Left colon (tissue), 2 donors: Measurements from ENCODE around the gene SUMO3. TPM values are rescaled to one million over a fixed set of nuclear protein-coding genes. Genes with fewer than 3 reads are reported as not detected.
A peak's percentile ranks its signal among the peaks of the same experiment; 100 is the strongest.

Experiments
- ATAC-seq: fragments of 200-7000 bp; cut with Tn5 transposase; one replicate; pipeline ENCODE4 v1.9.1; 2020; ENCODE audit warnings: mild to moderate bottlenecking, moderate library complexity
- DNase-seq, 2 donors: peaks; one replicate each; pipeline ENCODE4 v3.0.0-alpha.2; 2020
- intact Hi-C, 2 donors: fragments of 100-400 bp; cut with DNase I in 1 of 2; cut with micrococcal nuclease in 1 of 2; formaldehyde crosslinking; loops; one replicate each; pipeline versions ENCODE4 v1.11.2 to v1.14.0; 2022; cut with DNase I, micrococcal nuclease
- total RNA-seq, 2 donors: library from RNA; stranded (reverse); fragmentation: NEBNext Ultra II Directional; extraction: Animal tissue kit (Norgen Biotek cat#: 25700); gene quantifications; one replicate each; pipeline ENCODE4 v1.2.1, GENCODE V29; 2021
- donor health status: DM: no; HTN: no; CAD: no.
- donor health status: DM: yes; HTN: yes; CAD: no.

Gene SUMO3
- total RNA-seq, 2 donors from 2014 or later: 67.3 to 73.2 TPM

DNA sequence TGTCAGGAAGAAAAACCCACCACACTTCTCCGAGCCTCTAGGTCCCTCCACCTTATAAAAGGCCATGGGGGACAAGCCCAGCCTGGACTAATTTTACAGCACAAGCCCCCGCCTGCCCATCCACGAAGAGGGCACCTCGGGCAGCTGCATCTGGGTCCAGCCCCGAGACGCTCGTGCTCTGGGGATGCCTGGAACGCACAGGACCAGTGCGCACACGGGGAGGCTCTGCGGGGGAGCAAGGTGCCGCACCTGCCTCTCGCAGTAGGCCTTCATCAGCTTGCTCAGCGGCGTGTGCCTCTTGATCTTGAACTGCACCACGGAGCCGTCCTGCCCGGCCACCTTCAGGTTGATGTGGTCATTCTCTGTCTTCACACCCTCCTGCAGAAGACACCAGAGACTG, 4.1 kb downstream of the SUMO3 start:
- DNase-seq: no peak
- no peak for ATAC-seq
- intact Hi-C loops: no loop called here

- no peak for ATAC-seq
- DNase-seq: no peak
- intact Hi-C loops: no loop called here
Observed at GRCh38 chr21:44813149-44813548, 4.7 kb downstream of the SUMO3 start.

- DNase-seq: no peak
- no peak for ATAC-seq
- intact Hi-C loops: no loop called here
Observed at GRCh38 chr21:44812640-44813039, 5.2 kb downstream of the SUMO3 start.

- ATAC-seq: peak; percentile 49
- DNase-seq: no peak
- intact Hi-C loops: no loop called here
Observed at GRCh38 chr21:44810779-44811178, 7.1 kb downstream of the SUMO3 start.

- intact Hi-C loops: loop anchor here in 1 of 2 donors (10.0 kb wide), 1 partner anchor 129 kb away; no protein-coding TSS in a partner anchor
- no peak for ATAC-seq
- DNase-seq: no peak
Observed at GRCh38 chr21:44805859-44806258, 12.0 kb downstream of the SUMO3 start.

DNA sequence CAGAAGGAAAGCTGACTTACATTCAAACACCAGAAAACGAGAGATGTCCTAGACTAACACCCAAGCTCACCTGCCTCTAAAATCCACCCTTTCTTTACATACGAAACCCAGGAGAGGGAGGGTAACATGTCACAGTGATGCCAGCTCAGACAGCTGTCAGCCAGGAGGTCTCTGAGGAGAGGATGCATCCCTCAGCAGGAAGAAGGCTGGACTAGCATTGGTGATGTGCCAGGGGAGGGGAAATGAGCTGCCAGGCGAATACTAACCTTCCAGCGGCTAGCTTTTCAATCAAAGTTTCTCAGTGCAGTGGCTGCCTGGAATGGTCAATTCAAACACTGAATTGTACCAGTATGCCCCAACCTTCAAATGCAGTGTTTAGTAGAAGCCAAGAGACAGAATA, 12.6 kb downstream of the SUMO3 start:
- intact Hi-C loops: loop anchor here in 1 of 2 donors (10.0 kb wide), 1 partner anchor 130 kb away; no protein-coding TSS in a partner anchor
- ATAC-seq (no peak), DNase-seq (no peak)

GRCh38 chr21:44804762-44805161, 13.1 kb downstream of the SUMO3 start:
- DNase-seq (no peak), ATAC-seq (no peak)
- intact Hi-C loops: loop anchor here in 1 of 2 donors (10.0 kb wide), 1 partner anchor 130 kb away; no protein-coding TSS in a partner anchor

DNA sequence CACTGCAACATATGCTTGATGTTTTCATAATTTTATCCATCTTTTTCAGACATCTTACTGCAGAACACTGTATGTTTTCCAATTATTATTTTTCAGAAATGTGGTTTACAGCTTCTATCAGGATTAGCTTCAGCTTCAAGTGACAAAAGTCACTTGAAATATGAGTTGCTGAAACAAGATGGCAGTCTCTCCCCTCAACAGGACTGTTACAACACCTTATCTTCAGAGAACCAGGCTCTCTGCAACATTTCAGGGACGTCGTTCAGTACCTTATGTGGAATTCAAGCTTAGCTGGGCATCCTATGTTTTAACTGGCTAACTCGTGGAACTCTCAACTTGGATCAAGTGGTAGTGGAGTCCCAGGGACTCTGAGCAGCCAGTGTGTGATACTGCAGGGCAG, 14.2 kb downstream of the SUMO3 start:
- ATAC-seq (no peak), DNase-seq (no peak)
- intact Hi-C loops: loop anchor here in 1 of 2 donors (10.0 kb wide), 1 partner anchor 131 kb away; no protein-coding TSS in a partner anchor

DNA sequence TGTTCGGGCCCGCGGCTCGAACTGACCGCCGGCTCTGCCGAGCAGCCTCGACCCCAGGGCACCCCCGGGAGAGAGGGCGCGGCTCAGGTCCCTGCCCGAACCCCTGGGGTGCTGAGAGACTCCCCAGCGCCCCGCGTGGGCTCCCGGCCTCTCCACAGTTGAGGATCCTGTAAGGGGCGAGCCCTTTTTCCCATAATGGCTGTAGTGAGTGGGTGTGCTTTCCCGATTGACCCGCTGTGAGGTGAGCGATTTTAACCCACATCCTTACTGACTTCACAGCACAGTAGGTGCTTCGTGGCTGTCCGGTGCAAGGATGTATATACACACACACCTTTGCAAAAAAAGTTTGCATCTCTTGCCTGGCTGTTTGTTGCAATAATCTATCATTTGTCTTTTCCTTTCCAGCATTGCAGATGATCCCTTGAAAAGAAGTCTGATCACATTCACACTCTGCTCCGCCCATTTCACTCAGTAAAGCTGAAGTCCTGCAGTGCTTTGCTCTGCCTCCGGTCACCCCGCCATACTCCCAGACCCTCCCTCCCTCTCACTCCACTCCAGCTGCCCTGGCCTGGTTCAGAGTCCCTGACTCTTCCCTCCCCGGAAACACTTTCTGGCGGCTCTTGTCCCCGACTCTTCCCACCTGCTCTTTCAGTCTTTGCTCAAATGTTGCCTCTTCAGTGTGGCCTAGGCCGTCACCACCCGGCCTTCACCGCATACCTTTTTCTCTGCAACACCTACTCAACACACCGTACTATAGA, 15.3 kb downstream of the SUMO3 start:
- intact Hi-C loops: loop anchor here in 1 of 2 donors (10.0 kb wide), 1 partner anchor 132 kb away; no protein-coding TSS in a partner anchor
- ATAC-seq (peak; percentile 15), DNase-seq (no peak)

DNA sequence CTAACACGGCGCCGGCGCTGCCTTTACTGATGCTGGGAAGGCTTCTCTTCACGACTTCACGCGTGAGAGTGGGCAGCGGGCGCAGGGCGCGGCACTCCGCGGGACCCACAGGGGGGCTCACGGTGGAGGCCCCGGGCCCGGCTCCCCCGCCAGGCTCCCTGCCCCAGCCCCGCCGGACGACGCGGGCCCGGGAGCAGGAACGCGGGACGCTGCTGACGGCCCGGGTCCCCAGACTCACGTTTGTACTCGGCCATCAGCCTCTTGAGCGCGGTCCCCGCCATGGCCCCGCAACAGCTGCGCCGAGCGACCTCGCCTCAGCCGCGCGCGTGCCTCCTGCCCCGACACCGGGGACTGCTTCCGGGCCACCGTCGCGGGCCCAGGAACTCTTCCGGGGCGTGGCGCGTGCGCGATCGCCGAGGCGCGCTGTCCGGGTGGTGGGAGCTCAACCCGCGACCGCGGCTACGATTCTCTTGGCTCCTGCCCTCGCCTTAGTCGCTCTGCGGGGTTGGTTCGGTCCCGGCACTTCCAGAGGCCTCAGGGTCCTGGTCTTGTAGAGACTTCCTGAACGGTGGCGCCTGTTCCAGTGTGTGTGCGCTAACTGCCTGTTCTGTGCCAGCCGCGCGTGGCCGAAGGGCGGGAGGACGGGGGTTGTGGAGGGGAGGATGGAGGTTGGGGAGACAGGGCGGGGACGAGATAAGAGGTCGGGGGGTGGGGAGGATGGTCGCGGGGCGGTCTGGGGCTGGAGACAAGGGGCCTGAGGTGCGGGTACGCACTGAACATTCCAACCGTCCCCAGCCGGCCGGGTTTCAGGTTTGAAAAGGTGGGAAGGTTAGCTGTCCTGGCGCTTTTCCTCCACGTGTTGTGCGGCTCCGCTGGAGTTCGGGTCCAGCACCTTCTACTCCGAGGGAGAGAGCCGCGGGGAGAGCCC, 16.1 kb downstream of the SUMO3 start, which contains the start of gene UBE2G2:
UBE2G2 (minus strand) TSS at position 353 of the 928 bp plus-strand sequence; CDS start at position 281, 72 bp downstream.
- intact Hi-C loops: loop anchor here in 1 of 2 donors (10.0 kb wide), 1 partner anchor 133 kb away; no protein-coding TSS in a partner anchor
- ATAC-seq (peak; percentile 92), DNase-seq (peak; percentile 68 to 85)

DNA sequence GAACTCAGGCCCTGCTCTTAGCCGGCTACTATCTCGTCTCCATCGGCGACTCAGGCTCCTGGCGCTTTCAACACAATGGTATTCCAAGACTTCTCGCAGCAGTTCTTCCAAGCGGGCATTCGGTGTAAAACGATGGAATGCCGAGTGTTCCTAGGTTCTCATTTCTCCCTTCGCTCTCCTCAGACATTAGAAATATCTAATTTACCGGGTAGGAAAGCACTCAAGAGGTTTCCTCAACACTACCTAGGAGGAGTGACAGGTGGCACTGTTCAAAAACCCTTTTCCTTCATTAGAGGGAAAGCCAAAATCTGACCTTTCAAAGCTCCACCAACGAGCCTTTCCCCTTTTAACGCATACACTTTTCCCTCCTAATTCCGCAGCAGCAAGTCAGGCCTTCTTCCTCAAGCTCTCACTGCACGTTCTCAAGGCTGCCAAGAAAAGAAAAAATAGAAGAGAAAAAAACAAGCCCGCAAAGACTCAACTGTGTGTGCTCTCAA, 16.8 kb downstream of the SUMO3 start:
- peak; percentile 59 for ATAC-seq
- no peak for DNase-seq
- intact Hi-C loops: loop anchor here in 1 of 2 donors (10.0 kb wide), 1 partner anchor 134 kb away; no protein-coding TSS in a partner anchor

DNA sequence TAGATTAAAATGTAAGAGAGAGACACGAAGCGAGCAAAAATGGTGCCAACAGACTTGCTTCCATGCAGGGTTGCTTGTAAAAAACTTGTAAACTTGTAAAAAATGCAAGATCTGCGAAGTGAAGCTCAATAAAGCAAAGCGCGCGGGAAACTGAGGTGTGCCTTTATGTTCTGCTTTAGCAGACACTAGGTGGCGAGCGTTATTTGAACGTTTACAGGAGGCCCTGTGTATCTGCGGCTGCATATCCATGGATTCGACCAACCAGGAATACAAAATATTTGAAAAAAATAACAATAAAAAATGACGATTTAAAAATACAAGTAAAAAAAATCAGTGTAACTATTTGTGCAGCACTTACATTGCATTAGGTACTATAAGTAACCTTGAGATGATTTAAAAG, 17.8 kb downstream of the SUMO3 start:
- ATAC-seq: peak; percentile 52

DNA sequence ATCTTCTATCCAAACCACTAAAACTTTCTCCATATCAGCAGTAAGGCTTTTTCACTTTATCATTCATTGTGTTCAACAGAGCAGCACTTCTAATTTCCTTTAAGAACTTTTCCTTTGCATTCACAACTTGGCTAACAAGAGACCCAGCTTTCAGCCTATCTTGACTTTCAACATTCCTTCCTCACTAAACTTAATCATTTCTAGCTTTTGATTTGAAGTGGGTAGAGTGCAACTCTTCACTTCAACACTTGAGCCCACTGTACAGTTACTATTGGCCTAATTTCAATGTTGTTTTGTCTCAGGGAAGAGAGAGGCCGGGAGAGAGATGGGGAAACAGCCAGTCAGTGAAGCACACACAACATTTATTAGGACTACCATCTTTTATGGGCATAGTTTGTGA, 18.2 kb downstream of the SUMO3 start:
- ATAC-seq (no peak), DNase-seq (no peak)
- intact Hi-C loops: loop anchor here in 1 of 2 donors (10.0 kb wide), 2 partner anchors 135 to 285 kb away; no protein-coding TSS in a partner anchor

More for the DNA sequence above, 17.8 kb downstream of the SUMO3 start:
- peak in 1 of 2 donors; percentile 48 for DNase-seq
- intact Hi-C loops: loop anchor here in 1 of 2 donors (10.0 kb wide), 1 partner anchor 135 kb away; no protein-coding TSS in a partner anchor

DNA sequence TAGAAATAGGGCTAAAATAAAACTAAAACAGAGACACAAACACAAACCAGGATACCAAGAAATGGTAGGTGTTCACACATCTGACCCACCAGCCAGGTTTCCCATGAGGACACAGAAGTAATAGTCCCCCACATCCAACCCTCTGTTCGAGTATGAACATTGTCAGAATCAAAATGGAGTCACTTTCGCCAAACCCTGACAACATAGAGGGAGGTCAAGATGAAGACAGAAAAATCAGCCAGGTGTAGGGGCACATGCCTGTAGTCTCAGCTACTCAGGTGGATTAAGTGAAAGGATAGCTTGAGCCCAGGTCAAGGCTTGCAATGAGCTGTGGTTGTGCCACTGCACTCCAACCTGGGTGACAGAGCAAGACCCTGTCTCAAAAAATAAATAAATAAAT, 20.1 kb downstream of the SUMO3 start:
- ATAC-seq: no peak
- intact Hi-C loops: loop anchor here in 1 of 2 donors (10.0 kb wide), 1 partner anchor 283 kb away; no protein-coding TSS in a partner anchor
- DNase-seq: no peak

DNA sequence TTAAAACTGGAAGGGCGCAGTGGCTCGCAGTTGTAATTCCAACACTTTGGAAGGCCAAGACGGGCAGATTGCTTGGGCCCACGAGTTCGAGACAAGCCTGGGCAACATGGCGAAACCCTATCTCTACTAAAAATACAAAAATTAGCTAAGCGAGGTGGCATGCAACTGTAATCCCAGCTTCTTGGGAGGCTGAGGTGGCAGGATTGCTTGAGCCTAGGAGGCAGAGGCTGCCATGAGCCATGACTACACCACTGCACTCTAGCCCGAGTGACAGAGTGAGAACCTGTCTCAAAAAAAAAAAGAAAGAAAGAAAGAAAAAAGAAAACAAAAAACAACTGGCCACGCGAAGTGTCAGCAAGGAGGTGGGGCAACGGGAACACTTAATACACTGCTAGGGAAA, 22.5 kb downstream of the SUMO3 start:
- no peak for ATAC-seq
- intact Hi-C loops: loop anchor here in 1 of 2 donors (10.0 kb wide), 1 partner anchor 281 kb away; no protein-coding TSS in a partner anchor
- DNase-seq: no peak

GRCh38 chr21:44793592-44794374, 24.1 kb downstream of the SUMO3 start:
- DNase-seq (no peak), ATAC-seq (peak; percentile 85)
- intact Hi-C loops: loop anchor here in 1 of 2 donors (10.0 kb wide), 1 partner anchor 279 kb away; no protein-coding TSS in a partner anchor

DNA sequence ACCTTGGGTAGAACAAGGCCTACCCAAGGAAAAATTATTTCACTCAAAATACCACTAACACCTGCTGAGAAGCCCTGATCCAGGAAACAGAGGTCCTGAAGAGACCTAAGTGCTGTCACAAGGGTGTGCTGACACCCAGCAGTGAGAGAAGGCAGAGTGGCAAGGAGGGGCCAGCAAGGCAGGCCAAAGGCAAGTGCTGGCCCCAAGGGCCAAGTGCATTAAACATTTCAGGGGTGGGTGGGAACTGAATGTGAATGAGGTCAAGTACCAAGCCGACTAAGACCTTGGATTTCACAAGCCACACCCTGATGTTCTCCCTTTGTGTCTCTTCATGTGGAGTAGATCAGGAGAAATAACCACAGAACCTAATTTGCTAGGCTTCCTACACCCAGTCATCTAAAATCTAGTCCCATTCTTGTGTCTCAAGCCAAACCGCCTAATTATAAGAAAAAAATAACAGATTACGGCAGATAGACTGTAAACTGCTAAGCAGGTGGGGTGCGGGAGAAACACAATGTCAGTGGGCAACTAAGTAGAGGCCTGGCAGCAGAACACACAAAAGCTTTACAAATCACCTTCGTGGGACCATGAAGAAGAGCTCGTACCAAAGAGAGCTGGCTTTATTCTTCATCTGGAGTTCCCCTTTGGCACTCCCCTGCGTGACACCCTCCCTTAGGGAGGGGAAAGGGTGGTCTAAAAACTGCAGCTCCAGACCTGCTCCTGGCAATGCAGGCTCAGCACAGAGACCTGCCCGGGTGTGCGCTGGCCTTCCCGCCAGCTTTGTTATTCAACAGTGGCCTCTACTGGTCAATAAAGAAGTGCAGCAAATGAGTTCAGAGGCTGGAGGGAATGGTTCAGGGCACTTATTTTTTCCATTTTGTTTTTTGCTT, 24.9 kb downstream of the SUMO3 start:
- DNase-seq: peak in 1 of 2 donors; percentile 46
- intact Hi-C loops: loop anchor here in 1 of 2 donors (10.0 kb wide), 1 partner anchor 278 kb away; no protein-coding TSS in a partner anchor
- peak; percentile 91 for ATAC-seq
